ENCODE data around the gene RNF4.
A peak's percentile ranks its signal among the peaks of the same experiment; 100 is the strongest.

RNF4 gene

GRCh38 chr4:2482192-2482591, 13.3 kb downstream of the RNF4 start:
- TF ChIP-seq CTCF (IDR thresholded peaks at IDR 0.05; ENCODE audit: extremely low read depth, insufficient read depth, missing control alignments): no peak
- in situ Hi-C loops (cut with MboI; ENCODE audit: low pct_unique_long_range_greater_than_20kb, low sequenced_read_pairs, unreplicated experiment): no loop called here
- DNase-seq (ENCODE audit: low spot score): no peak

- peak; percentile 68 for DNase-seq (ENCODE audit: low spot score)
- in situ Hi-C loops (cut with MboI; ENCODE audit: low pct_unique_long_range_greater_than_20kb, low sequenced_read_pairs, unreplicated experiment): no loop called here
Measured at GRCh38 chr4:2482693-2483092, 13.8 kb downstream of the RNF4 start.

GRCh38 chr4:2483237-2483636, 14.3 kb downstream of the RNF4 start:
- no peak for DNase-seq (ENCODE audit: low spot score)
- in situ Hi-C loops (cut with MboI; ENCODE audit: low pct_unique_long_range_greater_than_20kb, low sequenced_read_pairs, unreplicated experiment): no loop called here
- no peak for TF ChIP-seq CTCF (IDR thresholded peaks at IDR 0.05; ENCODE audit: extremely low read depth, insufficient read depth, missing control alignments)

More at GRCh38 chr4:2482693-2483092, 13.8 kb downstream of the RNF4 start:
- no peak for TF ChIP-seq CTCF (IDR thresholded peaks at IDR 0.05; ENCODE audit: extremely low read depth, insufficient read depth, missing control alignments)

GRCh38 chr4:2484185-2484584, 15.3 kb downstream of the RNF4 start:
- no peak for TF ChIP-seq CTCF (IDR thresholded peaks at IDR 0.05; ENCODE audit: extremely low read depth, insufficient read depth, missing control alignments)
- in situ Hi-C loops (cut with MboI; ENCODE audit: low pct_unique_long_range_greater_than_20kb, low sequenced_read_pairs, unreplicated experiment): no loop called here
- no peak for DNase-seq (ENCODE audit: low spot score)

- DNase-seq (ENCODE audit: low spot score): peak; percentile 70
- no peak for TF ChIP-seq CTCF (IDR thresholded peaks at IDR 0.05; ENCODE audit: extremely low read depth, insufficient read depth, missing control alignments)
- in situ Hi-C loops (cut with MboI; ENCODE audit: low pct_unique_long_range_greater_than_20kb, low sequenced_read_pairs, unreplicated experiment): no loop called here
Measured at GRCh38 chr4:2484993-2485392, 16.1 kb downstream of the RNF4 start.

- DNase-seq (ENCODE audit: low spot score): no peak
- no peak for TF ChIP-seq CTCF (IDR thresholded peaks at IDR 0.05; ENCODE audit: extremely low read depth, insufficient read depth, missing control alignments)
- in situ Hi-C loops (cut with MboI; ENCODE audit: low pct_unique_long_range_greater_than_20kb, low sequenced_read_pairs, unreplicated experiment): no loop called here
Measured at GRCh38 chr4:2485956-2486355, 17.1 kb downstream of the RNF4 start.

- in situ Hi-C loops (cut with MboI; ENCODE audit: low pct_unique_long_range_greater_than_20kb, low sequenced_read_pairs, unreplicated experiment): no loop called here
- no peak for TF ChIP-seq CTCF (IDR thresholded peaks at IDR 0.05; ENCODE audit: extremely low read depth, insufficient read depth, missing control alignments)
Measured at GRCh38 chr4:2486981-2487380, 18.1 kb downstream of the RNF4 start.

More at GRCh38 chr4:2486981-2487380, 18.1 kb downstream of the RNF4 start:
- no peak for DNase-seq (ENCODE audit: low spot score)

Measured in GM13977 (cell line).